PC-9 (cell line): ENCODE measurements around the gene RRP12.

Experiments used
- EZH2 ChIP-seq: fragments of 200-600 bp; sonication (generic); IDR thresholded peaks from 2 replicates; pipeline ENCODE4 v1.8.0; 2017; ENCODE audit warnings: antibody characterized with exemption, low read depth
- TF ChIP-seq, protein P1 (sequence below): fragments of 200-600 bp; sonication (generic); conservative IDR thresholded peaks from 2 replicates; pipeline ENCODE4 v1.6.1; 2017; ENCODE audit warnings: mixed run types, antibody characterized with exemption, mild to moderate bottlenecking, moderate library complexity

DNA sequence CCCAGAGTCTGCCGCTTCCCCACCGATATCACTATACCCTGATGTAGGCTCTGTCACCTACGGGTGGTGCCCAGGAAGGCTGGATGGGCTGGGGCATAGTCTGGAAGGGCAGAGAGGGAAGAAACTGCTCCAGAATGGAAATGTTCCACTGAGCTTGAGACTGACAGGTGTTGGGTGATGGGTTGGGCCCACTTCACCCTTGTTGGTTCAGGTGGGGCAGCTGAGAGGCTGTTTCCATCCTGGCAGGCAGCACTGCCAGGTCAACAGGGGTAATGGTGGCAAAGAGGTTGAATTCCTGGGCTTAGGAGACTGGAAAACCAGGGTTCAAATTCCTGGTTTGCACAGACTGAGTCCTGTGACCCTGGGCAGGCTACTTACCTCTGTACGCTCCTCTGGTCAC is 38.1 kb downstream of the RRP12 start:
- no peak for TF ChIP-seq EZH2
- TF ChIP-seq, protein P1, sequence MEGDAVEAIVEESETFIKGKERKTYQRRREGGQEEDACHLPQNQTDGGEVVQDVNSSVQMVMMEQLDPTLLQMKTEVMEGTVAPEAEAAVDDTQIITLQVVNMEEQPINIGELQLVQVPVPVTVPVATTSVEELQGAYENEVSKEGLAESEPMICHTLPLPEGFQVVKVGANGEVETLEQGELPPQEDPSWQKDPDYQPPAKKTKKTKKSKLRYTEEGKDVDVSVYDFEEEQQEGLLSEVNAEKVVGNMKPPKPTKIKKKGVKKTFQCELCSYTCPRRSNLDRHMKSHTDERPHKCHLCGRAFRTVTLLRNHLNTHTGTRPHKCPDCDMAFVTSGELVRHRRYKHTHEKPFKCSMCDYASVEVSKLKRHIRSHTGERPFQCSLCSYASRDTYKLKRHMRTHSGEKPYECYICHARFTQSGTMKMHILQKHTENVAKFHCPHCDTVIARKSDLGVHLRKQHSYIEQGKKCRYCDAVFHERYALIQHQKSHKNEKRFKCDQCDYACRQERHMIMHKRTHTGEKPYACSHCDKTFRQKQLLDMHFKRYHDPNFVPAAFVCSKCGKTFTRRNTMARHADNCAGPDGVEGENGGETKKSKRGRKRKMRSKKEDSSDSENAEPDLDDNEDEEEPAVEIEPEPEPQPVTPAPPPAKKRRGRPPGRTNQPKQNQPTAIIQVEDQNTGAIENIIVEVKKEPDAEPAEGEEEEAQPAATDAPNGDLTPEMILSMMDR: no peak
